Activated T-helper 17 cell treated with anti-CD3 and anti-CD28 coated beads, Interleukin-2, amount 50 U/mL, for 72 hours (primary cell): ENCODE data around the gene MRPL48. TPM values are rescaled to one million over a fixed set of nuclear protein-coding genes. Genes with fewer than 3 reads are reported as not detected.

Experiments
- ATAC-seq: fragments of 150-1000 bp; cut with Tn5 transposase; replicated peaks from 2 replicates; pipeline ENCODE4 v1.10.0; 2021; ENCODE audit warnings: mild to moderate bottlenecking, moderate library complexity
- H3K27ac Mint-ChIP-seq: one replicate; pipeline ENCODE4 v1.8.0; 2022; ENCODE audit warnings: mixed read lengths
- H3K27me3 Mint-ChIP-seq: one replicate; pipeline ENCODE4 v1.8.0; 2022; ENCODE audit warnings: mixed read lengths
- H3K36me3 Mint-ChIP-seq: one replicate; pipeline ENCODE4 v1.8.0; 2022; ENCODE audit warnings: low read depth, mild to moderate bottlenecking, mixed read lengths
- H3K4me1 Mint-ChIP-seq: one replicate; pipeline ENCODE4 v1.8.0; 2022; ENCODE audit warnings: mixed read lengths
- H3K4me3 Mint-ChIP-seq: one replicate; pipeline ENCODE4 v1.8.0; 2022; ENCODE audit warnings: mild to moderate bottlenecking, mixed read lengths
- H3K9me3 Mint-ChIP-seq: one replicate; pipeline ENCODE4 v1.8.0; 2022; ENCODE audit warnings: mixed read lengths
- total RNA-seq, 2 donors: library from RNA; stranded (reverse); gene quantifications; one replicate each; pipeline ENCODE4 v1.2.3, GENCODE V29; 2022

Gene MRPL48
- total RNA-seq, 2 donors from 2014 or later = 28.1 to 39.6 TPM

DNA sequence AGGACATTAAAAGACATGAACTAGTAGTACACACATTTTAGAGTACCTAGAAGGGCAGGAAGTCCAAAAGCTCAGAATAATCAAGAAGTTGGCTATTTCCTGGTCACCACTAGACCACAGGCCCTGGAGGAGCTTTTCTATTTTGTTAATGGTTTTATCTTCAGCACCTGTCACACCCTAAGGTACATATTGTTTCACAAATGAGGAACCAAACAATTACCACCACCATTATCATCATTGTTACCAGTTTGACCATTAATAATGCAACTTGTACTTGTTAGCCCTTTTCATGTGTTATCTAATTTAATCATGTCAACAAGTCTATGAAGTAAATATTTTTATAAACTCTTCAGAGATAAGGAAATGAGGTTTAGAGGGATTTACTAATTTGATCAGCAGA, 4.9 kb downstream of the MRPL48 start:
- Mint-ChIP-seq H3K4me1 (peaks cover 9% of the 10 kb centered on the region), H3K4me3 (no peak overlapping the region), H3K36me3 (peaks cover 12% of the 10 kb centered on the region), H3K27me3 (no peaks in the 10 kb centered on the region), H3K27ac (no peak overlapping the region), H3K9me3 (no peaks in the 10 kb centered on the region)
- no peak for ATAC-seq

DNA sequence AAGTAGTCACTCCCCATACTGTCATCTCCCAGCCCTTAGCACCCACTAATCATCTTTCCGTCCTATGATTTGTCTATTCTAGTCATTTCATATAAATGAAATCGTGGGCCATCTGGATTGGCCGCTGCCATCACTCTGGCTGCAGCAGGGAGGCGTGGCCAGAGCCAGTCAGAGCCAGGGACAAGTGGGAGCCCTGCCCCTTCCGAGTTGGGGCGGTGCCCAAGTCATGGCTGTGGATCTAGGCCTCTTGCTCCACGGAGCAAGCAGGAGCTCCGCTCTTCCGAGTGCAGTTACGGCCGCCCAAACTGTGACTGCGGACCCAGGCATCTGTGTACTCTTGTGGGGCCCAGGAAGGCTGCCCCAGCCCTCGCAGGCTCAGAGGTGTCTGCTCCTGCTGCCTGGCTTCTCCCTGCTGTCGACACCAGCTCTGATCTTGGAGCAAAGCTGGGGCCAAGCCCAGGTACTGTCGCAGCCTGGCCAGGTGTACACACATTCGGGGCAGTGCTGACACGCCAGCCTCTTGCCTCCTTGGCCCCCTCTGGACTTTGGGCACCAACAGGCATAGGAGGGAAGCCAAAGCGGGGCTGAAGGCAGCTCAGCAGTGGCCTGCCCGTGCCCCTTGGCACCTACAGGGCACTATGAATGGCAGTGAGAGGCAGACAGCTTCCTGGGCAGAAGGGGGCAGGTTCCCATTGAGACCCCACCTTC, 8.4 kb downstream of the MRPL48 start:
- Mint-ChIP-seq H3K4me3 (no peak overlapping the region), H3K36me3 (peaks cover 6% of the 10 kb centered on the region), H3K4me1 (peaks cover 5% of the 10 kb centered on the region), H3K27ac (no peak overlapping the region), H3K27me3 (no peaks in the 10 kb centered on the region), H3K9me3 (no peaks in the 10 kb centered on the region)
- no peak for ATAC-seq

DNA sequence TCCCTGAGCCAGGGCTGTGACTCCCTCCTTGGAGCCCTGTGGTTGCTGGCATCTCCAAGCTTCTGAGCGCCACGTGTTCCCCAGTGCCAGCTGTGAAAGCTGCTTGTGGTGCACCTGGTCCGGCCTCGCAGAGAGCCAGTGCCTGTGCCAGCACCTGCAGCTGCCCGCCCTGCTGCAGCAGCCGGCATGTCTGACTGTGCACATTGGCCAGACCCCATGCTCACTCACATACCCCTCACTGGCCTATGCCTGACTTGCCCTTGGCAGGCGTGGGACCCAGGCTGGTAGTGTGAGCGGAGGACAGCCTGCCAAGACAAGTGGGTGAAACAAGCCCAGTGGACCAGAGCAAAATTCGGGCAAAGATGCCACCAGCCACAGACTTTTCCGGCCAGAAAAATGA, 9.8 kb downstream of the MRPL48 start:
- Mint-ChIP-seq H3K4me3 (no peak overlapping the region), H3K36me3 (peaks cover 6% of the 10 kb centered on the region), H3K9me3 (no peaks in the 10 kb centered on the region), H3K27me3 (no peaks in the 10 kb centered on the region), H3K27ac (no peak overlapping the region), H3K4me1 (peaks cover 5% of the 10 kb centered on the region)
- no peak for ATAC-seq

DNA sequence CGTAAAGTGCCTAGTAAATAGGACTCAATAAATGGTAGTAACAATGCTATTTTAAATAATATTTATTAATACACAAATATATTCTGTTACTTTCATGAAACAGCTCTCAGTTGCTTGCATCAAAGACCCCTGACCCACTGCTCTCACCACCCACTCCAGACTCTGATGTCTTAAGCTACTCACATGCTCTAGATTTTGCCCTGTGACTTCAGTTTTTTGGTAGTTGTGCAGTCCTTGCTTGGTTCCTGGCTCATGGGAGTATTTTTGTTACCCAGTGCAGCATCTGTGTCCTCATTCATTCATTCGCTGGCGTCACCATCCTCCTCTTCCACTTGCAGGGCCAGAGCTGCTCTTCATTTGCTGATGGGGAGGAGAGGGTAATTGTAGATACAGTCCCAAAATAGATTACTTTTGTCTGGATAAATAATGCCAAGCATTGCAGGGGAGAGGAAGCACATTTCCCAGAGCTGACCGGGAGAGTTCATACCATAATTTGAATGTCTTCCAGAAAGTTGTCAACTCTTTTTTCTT, 12.7 kb downstream of the MRPL48 start:
- H3K4me3 Mint-ChIP-seq = no peak overlapping the region
- H3K27ac Mint-ChIP-seq = no peak overlapping the region
- H3K27me3 Mint-ChIP-seq = no peaks in the 10 kb centered on the region
- no peaks in the 10 kb centered on the region for H3K4me1 Mint-ChIP-seq
- no peaks in the 10 kb centered on the region for H3K9me3 Mint-ChIP-seq
- H3K36me3 Mint-ChIP-seq = no peaks in the 10 kb centered on the region
- no peak for ATAC-seq

DNA sequence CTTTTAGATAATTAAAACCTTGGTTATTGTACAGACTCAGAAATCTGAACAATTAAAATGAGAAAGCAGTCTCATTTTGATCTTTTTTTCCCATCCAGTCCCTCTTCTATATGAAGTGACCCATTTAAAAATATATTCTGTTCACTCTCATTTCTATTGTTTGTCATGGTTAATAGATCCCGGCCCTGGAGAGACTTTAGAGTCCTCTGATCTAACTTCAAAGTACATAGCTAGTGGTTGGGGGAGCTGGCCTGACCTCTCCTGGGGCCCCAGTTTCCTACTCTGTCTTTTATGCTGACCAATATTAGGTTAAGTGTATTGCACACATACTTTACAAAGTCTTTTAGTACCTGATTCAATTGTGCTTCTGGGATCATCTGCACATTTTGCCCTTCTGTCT, 13.5 kb downstream of the MRPL48 start:
- Mint-ChIP-seq H3K4me3 (no peak overlapping the region), H3K9me3 (no peaks in the 10 kb centered on the region), H3K27me3 (no peaks in the 10 kb centered on the region), H3K36me3 (peaks cover 6% of the 10 kb centered on the region), H3K27ac (no peak overlapping the region), H3K4me1 (no peaks in the 10 kb centered on the region)
- no peak for ATAC-seq

DNA sequence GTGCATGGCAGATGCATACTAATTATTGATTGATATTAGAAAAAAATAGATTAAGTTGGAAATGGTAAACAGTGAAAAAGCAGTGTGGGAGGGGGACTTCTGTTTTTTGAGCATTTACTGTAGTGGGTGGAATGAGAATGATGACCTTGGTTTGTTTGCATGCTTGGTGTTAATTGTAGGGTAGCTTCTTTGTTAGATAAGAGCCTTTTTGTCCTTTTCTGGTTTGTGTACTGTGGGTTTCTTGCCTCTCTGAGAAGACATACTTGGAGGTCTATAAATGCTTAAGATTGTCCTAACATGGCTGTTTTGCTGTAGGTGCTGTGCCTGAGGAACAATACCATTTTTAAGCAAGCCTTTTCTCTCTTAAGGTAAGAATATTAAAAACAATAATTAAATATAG, 17.0 kb downstream of the MRPL48 start:
- Mint-ChIP-seq H3K27ac (no peak overlapping the region), H3K9me3 (no peaks in the 10 kb centered on the region), H3K4me3 (no peak overlapping the region), H3K4me1 (no peaks in the 10 kb centered on the region), H3K36me3 (peaks cover 36% of the 10 kb centered on the region), H3K27me3 (no peaks in the 10 kb centered on the region)
- ATAC-seq = no peak

DNA sequence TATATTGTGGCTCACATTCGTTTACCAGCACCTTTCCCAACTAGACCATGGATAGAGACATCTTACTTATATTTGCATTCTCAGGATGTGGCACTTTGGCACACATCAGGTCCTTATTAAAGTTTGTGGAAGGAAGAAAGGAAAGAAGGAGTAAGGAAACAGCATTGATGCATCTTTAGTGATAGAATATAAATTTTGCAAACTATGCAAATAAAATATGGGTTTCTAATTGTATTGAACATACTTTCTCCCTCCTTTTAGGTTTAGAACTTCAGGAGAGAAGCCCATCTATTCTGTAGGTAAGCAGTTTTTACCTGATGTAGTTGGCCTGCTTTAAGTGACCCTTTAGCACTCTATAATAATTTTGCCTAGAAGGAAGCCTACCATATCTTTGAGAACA, 20.4 kb downstream of the MRPL48 start:
- Mint-ChIP-seq H3K27ac (no peak overlapping the region), H3K36me3 (peaks cover 47% of the 10 kb centered on the region), H3K27me3 (no peaks in the 10 kb centered on the region), H3K4me3 (no peak overlapping the region), H3K4me1 (no peaks in the 10 kb centered on the region), H3K9me3 (no peaks in the 10 kb centered on the region)
- no peak for ATAC-seq

DNA sequence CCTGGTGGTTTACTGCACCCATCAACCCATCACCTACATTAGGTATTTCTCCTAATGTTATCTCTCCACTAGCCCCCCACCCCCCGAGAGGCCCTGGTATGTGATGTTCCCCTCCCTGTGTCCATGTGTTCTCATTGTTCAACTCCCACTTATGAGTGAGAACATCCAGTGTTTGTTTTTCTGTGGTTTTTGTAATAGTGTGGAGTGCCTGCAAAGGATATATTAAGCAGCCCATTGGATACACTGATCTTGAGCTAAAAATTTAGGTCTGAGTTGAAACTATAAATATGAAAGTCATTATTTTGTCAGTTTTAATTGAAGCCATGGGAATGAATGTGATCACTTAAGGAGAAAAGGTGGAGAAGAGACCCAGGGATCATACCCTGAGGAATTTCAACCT, 23.0 kb downstream of the MRPL48 start:
- ATAC-seq = no peak
- Mint-ChIP-seq H3K36me3 (peaks cover 46% of the 10 kb centered on the region), H3K27me3 (no peaks in the 10 kb centered on the region), H3K9me3 (no peaks in the 10 kb centered on the region), H3K4me3 (no peak overlapping the region), H3K27ac (no peak overlapping the region), H3K4me1 (no peaks in the 10 kb centered on the region)

DNA sequence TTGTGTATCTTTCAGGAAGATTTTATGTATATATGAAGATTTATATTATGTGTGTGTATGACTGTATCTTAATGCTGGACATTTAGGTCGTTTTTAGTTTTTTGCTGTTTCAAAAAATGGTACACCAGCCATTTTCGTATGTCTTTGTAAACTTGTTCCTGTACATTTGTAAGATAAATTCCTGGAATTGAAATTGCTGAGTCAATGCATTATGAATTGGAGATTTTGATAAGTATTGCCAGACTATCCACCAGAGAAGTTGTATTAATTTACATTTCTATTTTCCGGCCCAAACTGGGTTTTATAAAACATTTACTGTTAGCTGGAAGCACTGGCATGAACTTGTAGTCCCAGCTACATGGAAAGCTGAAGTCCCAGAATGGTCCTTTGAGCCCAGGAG, 24.6 kb downstream of the MRPL48 start:
- Mint-ChIP-seq H3K27ac (no peak overlapping the region), H3K4me3 (no peak overlapping the region), H3K4me1 (no peaks in the 10 kb centered on the region)

DNA sequence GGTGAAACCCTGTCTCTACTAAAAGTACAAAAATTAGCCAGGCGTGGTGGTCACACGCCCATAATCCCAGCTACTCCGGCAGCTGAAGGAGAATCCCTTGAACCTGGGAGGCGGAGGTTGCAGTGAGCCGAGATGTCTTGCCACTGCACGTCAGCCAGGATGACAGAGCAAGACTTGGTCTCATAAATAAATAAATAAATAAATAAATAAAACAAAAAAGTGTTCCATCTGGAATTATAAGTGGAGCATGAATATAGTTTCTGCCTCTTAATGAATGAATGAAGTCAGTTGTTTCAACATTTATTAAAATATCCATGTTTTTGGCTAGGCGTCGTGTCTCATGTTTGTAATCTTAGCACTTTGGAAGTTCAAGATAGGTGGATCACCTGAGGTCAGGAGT, 27.1 kb downstream of the MRPL48 start:
- no peaks in the 10 kb centered on the region for H3K9me3 Mint-ChIP-seq
- no peaks in the 10 kb centered on the region for H3K4me1 Mint-ChIP-seq
- H3K4me3 Mint-ChIP-seq = no peak overlapping the region
- no peak for ATAC-seq
- no peak overlapping the region for H3K27ac Mint-ChIP-seq
- peaks cover 10% of the 10 kb centered on the region for H3K36me3 Mint-ChIP-seq
- H3K27me3 Mint-ChIP-seq = no peaks in the 10 kb centered on the region

More for the DNA sequence above, 24.6 kb downstream of the MRPL48 start:
- Mint-ChIP-seq H3K27me3 (no peaks in the 10 kb centered on the region), H3K36me3 (peaks cover 30% of the 10 kb centered on the region), H3K9me3 (no peaks in the 10 kb centered on the region)
- ATAC-seq = no peak

DNA sequence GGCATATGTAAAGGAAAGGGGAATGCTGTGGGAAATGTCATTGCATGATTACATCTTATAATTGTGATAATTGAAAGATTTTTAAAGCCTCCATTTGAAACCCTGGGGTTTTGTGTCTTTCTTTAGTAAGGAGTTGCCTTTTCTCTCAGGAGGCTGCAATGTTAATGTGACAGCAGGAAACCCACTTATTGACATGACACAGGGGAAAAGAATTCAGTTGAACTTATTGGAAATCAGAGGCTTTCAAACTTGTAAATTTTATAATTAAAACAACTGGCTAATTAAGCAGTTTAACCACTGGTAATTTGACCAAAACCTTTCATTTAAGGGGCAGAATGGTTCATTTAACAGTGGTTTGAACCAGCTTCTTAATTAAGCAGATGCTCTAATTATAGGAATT, 31.2 kb downstream of the MRPL48 start:
- Mint-ChIP-seq H3K4me1 (peaks cover 3% of the 10 kb centered on the region), H3K36me3 (peaks cover 6% of the 10 kb centered on the region), H3K27ac (no peak overlapping the region), H3K4me3 (no peak overlapping the region), H3K27me3 (no peaks in the 10 kb centered on the region), H3K9me3 (no peaks in the 10 kb centered on the region)
- no peak for ATAC-seq

DNA sequence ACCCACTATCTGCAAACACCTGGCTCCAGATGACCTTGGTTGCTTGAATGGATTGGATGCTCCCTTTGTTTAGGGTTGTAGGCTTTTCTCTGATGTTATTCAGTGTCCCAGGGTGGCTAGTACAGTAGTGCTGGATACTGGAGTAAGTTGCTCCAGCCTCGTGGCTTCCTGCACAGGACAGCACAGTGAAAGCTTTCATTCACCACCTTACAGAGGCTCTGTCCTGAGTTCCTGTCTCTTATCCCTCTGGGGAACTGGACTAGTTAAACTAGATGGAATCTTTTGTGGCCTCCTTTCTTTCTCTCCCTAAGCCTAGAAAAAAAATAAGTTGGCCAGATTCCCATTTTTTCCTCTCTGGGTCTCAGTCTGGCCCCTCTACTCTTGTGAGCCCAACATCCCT, 42.6 kb downstream of the MRPL48 start:
- H3K9me3 Mint-ChIP-seq = no peaks in the 10 kb centered on the region
- ATAC-seq = no peak
- no peak overlapping the region for H3K27ac Mint-ChIP-seq
- H3K36me3 Mint-ChIP-seq = peaks cover 63% of the 10 kb centered on the region
- no peaks in the 10 kb centered on the region for H3K27me3 Mint-ChIP-seq
- H3K4me3 Mint-ChIP-seq = no peak overlapping the region
- H3K4me1 Mint-ChIP-seq = no peaks in the 10 kb centered on the region

DNA sequence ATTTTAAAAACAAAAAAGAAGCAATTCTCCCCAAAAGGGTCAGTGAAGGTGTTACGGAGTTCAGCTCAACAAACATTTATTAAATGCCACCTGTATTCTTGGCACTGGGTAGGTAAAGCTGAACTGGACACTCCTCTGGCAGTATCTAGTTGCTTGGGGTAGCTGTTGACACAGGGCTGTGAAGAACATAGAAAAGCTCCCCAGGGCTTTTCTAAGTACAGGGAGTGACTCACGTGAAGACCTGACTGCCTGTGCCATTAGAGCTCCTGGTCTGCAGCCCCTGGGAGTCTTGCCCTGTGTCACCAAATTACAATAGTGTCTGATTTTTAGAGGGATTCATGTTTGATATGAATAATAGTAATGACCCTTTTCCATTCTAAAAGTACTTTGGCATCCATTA, 45.4 kb downstream of the MRPL48 start:
- H3K36me3 Mint-ChIP-seq = peaks cover 39% of the 10 kb centered on the region
- H3K4me1 Mint-ChIP-seq = no peaks in the 10 kb centered on the region
- no peak for ATAC-seq
- no peaks in the 10 kb centered on the region for H3K9me3 Mint-ChIP-seq
- no peak overlapping the region for H3K27ac Mint-ChIP-seq
- H3K4me3 Mint-ChIP-seq = no peak overlapping the region
- H3K27me3 Mint-ChIP-seq = no peaks in the 10 kb centered on the region

DNA sequence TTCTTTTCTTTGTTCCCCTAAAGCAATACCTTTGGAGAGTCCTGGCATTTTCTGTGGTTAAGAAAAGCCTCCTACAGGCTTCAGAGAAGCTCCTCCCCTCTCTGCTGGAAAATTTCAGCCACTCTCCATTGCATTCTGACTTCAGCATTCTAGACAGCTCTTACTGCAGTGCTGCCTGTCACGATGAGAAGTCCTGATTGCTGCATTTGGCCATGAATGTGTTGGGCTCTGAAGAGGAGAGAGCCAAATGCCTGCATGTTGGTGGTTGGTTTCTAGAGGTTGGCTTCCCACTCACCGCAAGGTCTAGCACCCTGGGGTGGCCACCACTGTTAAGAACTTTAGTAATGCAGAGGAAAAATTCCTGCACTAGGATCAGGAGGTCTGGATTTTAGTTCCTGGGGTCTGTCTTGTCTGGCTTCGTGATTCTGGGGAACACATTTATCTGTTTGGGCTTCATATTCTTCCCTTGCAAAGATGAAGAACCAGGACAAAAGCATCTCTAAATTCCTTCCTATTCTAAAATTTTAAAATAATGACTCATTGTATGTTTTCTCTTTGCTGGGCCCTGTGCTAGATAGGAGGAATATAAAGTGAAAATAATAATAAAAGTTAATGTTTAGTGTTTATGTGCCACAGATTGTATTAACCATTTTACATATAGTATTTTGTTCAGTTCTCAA, 50.9 kb downstream of the MRPL48 start:
- Mint-ChIP-seq H3K27ac (no peak overlapping the region), H3K4me1 (no peaks in the 10 kb centered on the region), H3K9me3 (no peaks in the 10 kb centered on the region), H3K36me3 (peaks cover 18% of the 10 kb centered on the region), H3K4me3 (no peak overlapping the region), H3K27me3 (no peaks in the 10 kb centered on the region)
- no peak for ATAC-seq

DNA sequence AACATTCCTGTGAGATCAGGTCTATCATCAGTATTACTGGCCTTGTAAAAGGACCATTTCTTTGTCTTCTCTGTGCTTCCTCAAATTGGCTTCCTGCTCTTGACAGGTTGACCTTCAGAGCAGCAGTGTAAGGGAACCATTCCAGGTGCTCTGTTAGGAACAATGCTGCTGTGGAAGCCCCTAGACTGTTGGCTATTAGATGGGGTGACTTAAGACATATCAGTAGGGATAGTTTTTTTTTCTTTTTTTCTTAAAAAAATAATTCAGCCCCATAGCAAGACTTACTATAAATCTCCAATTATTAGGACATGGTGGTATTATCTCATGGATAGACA, 51.4 kb downstream of the MRPL48 start:
- Mint-ChIP-seq H3K9me3 (no peaks in the 10 kb centered on the region), H3K4me3 (no peak overlapping the region), H3K36me3 (peaks cover 22% of the 10 kb centered on the region), H3K4me1 (no peaks in the 10 kb centered on the region), H3K27me3 (no peaks in the 10 kb centered on the region), H3K27ac (no peak overlapping the region)
- no peak for ATAC-seq
